Inferior parietal cortex (tissue), 1 donor: ENCODE results near the gene NFU1.
A peak's percentile ranks its signal among the peaks of the same experiment; 100 is the strongest.
"Not testable (repeated sequence)": the region's sequence is repeated elsewhere in the genome, so short reads cannot be mapped to it uniquely, and the experiment has no call there.

Experiments
- DNase-seq: peaks from one replicate; pipeline ENCODE4 v3.0.0-alpha.2; 2016; ENCODE audit errors: extremely low spot score

The NFU1 gene

DNA sequence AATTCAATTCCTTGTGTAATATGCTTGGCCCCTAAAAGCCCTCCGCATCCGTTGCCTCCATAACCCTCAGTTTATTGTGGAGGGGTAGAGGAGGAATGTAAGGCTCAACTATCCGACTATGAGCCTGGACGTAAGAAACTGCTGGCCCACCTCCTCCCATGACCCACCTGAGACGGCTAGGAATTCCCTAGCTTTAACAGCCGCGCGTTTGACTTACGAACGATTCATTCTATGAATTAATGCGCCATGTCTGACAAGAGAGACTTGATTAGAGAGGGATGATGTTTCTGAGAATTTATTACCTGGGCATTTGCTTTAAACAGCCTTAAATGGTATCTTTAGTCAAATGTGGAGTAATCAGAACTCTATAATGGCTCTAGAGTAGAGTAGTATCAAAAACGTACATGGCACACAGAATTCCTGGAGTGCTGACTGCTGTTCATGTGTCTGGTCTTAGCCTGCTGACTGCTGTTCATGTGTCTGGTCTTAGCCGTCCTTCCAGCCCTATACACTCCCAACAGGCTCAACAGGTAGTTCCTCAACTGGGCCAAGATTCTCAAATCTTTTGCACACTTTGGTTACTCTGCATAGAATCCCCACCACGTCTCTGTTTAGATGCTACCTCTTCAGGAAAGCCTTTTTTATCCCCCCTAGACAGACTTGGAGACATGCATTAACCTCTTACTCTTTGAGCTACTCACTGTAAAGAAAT, 49.3 kb downstream of the NFU1 start:
- DNase-seq: no peak

DNA sequence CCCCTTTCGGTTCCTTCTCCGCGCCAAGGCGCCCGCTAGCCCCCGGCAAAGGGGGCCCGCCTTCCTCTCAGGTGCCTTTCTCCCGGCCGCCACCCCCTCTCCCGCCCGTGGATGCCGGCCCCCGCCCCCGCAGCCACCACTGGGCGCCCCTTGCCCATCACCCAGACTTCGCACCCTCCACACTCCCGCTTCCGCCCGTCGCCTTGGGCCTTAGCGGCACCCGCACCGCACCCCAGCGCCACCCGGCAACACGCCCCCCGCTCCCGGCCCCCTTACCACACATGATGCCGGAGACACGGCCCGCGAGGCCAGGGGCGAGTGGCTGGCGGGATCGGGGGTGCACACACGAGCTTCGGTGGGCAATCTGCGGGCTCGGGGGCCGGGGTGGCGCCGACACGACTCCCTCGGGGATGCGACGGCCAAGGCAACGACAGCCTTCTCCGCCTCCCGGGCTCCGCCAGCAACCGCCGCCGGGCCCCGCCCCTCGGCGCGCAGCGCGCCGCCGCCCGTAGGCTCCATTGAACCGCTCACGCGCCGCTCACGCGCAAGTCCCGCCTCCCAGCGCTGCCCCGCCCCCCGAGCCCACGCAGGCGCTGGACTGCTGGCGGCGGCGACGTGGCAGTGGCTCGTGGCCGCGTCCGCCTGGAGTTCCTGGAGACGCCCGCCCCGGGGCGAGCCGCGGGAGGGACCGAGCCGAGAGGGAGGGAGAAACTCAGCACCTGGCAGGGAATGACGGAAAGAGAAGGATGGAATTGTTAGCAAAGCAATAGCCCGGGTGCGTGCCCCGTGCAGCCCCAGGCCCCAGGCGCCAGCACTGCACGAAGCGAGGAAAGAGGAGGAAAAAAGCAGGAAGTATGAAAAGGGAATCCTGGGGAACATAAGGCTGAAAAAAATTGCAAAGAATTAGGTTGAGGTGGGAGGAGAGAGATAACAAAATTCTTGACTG, 50.2 kb downstream of the NFU1 start, which contains the start of gene GFPT1:
Gene GFPT1 (minus strand): TSS at position 439 of the 946 bp plus-strand sequence. CDS start 156 bp downstream, at position 283.
- peak; percentile 88 for DNase-seq

DNA sequence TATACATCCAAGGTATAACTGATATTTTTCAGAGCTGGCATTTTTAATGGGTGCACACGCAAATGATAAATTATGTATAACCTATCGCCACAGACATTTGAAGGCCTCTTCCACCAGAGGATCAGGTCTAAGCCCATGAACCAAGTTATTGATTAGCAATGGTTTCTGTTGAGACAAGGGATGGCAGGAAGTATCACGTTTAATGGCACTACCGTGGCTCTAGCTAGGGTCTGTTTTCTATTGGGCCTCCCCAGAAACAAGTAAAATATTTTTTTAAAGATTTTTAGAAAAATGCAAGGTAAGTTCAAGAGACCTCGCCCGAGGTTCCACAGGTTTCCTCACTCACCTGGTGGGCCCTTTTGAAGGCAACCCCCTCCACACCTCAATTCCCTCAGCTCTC, 50.9 kb downstream of the NFU1 start:
- no peak for DNase-seq

DNA sequence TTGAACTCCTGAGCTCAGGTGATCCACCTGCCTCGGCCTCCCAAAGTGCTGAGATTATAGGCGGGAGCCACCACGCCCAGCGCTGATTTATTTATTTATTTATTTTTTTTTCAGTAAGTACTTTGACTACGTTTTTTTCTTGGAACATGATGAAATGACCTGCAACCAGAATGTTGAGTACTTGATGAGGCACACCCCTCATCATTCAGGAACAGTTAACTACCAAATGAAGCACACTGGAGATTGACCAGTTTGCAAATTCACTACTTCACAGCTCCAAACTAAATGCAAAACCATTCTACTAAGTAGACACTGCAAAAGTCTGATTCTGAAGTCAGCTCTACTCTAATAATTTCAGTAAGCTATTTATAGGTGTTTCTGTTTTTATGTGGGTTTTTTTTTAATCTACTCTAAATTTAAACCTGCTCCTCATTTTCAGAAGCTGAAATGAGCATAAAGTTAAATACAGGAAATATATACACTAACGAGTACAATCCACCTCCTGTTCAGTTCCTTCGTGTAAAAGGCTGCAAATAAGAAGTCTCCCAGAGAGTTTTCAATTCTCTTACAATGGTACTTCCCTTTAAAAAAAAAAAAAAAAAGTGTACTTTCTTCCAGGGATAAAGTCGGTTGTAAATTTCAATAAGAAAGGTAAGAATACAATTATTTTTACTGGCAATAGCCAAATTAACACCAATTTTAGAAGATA, 51.6 kb downstream of the NFU1 start:
- DNase-seq: no peak

DNA sequence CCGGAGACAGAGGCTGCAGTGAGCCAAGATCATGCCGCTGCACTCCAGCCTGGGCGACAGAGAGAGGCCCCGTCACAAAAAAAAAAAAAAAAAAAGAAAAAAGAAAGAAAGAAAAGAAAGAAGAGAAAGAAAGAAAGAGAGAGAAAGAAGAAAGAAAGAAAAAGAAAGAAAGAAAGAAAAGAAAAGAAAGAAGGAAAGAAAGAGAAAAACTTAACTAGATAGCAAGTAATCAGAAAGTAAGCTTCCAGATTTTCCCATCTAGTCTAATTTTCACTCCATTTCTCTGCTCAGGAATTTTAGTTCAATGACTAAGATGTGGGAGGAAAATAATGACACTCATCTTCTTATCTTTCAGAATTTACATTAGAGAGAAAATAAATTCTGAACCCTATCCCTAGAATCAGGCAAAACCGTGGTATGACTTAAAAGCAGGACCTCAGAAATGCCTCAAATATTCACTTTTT, 52.6 kb downstream of the NFU1 start:
- no peak for DNase-seq

DNA sequence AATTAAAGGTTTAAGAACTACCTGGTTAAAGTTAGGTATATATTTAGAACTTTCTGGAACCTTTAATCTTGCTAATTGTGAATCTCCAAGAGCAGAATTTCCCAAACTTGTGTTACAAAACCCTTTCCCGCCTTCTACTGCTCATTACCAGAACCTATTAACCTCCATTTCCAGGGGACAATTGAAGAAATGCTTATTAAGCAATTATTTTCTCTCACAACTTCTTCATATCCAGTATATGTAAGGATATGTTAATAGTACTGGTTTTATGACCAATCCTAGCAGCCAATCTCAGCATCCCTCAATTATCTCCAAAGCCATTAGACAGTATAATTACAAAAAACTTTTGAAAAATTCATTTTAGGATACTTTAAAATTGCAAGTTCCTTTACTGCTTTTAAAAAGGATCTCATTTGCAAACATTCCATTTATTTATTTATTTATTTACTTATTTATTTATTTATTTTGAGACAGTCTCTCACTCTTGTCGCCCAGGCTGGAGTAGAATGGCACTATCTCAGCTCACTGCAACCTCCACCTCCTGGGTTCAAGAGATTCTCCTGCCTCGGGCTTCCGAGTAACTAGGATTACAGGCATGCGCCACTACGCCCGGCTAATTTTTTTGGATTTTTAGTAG, 53.9 kb downstream of the NFU1 start:
- DNase-seq: no peak

DNA sequence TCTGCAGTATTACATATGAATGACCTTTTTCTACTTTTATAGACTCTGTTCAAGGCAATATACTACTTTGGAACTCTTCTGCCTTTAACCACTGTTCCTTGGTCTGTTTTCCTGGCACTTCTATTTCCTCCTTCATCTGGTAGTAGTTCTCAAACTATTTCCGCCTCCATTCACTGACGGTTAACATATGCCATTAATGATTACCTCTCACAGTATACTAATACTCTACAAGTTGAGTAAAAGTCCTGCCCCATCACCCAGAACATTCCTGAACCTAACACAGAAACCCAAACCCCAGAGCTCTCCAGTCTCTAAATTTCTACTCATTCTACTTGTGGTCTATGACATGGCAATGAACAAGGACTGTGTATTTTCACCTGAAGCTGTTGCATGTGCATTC, 54.7 kb downstream of the NFU1 start:
- DNase-seq: no peak

DNA sequence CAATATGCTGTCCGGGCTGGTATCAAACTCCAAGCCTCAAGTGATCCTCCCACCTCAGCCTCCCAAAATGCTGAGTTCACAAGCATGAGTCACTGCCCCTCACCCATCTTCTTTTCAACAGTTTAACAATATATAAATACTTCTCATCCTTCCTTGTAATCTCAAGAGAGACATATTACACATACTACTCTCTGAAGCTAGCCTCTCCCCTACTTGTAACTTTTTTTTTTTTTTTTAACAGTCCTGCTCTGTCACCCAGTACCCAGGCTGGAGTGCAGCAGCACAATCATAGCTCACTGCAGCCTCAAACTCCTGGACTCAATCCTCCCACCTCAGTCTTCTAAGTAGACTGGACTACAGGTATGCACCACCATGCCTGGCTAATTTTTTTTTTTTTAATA, 55.9 kb downstream of the NFU1 start:
- no peak for DNase-seq

DNA sequence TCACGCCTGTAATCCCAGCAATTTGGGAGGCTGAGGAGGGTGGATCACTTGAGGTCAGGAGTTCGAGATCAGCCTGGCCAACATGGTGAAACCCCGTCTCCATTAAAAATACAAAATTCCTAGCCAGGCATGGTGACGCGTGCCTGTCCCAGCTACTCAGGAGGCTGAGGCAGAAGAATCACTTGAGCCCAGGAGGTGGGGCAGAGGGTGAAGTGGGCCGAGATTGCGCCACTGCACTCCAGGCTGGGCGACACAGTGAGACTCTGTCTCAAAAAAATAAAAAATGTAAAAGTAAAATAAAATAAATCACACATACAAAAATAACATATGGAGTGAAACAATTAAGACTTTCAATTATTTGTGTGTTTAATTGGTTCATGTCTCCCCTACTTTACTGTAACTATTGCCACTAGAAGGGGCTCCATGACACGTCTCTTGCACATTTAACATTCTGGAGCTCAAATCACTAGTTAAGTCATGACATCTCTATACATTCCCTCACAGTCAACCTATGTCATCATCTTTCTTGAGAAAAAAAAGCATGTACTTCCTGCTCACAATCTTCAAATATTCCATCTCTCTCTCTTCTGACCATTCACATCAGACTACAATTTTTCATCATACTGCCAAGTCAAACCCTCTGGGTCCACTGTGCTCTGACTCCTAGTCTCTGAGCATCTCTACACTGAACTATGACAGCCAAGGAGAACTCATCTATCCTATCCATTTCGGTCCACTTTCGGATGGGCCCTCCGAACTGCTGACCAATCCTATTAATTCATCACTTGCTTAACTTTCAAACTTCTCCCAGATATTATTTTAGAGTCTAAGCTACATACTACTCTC, 56.9 kb downstream of the NFU1 start:
- no peak for DNase-seq

DNA sequence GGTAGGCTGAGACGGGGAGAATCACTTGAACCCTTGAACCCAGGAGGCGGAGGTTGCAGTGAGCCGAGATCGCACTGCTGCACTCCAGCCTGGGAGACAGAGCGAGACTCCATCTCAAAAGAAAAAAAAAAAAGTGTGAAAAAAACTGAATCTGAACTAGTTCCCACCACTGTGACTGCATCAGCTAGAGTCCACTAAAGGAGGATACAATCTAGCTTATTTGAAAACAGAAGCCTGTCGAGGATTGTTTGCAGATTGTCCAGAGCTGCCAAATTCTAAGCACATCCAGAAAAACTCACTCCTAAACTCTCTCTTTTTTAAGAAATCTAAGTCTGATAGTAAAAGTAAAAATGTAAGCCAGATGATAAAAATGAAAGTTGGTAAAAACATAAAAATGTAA, 60.8 kb downstream of the NFU1 start:
- no peak for DNase-seq

DNA sequence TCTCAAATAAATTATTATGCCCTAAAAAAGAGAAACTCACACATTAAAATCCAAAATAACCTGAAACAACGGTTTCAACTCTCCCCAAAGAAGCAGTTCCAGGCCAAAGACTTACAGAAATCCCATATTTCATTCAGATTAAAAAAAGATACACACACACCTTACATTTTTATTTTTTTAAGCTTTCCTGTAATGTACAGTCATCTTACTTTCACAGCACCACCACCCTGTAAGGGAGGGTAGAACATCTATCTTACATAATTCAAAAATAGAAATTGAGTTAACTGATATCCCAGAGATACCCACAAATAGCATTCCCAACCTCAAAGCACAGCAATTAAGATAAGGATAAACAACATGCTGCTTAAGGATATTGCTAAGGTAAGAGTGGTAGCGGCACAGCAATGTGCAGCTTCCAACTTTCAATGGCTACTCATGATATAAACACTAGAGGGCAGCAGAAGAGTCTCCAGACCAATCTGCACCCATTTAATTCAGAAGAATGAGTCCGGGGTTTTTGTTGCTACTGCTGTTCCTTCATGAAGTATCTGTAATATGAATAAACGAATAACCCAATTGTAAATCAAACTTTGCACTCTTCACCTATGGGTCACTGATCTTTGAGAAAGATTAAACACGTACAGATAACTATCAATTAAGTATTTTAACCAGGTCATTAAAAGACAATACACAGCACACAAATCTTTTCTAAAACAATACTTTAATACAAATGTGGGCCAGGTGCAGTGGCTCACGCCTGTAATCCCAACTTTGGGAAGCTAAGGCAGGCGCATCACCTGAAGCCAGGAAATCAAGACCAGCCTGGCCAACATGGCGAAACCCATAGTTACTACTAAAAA, 61.5 kb downstream of the NFU1 start:
- DNase-seq: peak; percentile 66

DNA sequence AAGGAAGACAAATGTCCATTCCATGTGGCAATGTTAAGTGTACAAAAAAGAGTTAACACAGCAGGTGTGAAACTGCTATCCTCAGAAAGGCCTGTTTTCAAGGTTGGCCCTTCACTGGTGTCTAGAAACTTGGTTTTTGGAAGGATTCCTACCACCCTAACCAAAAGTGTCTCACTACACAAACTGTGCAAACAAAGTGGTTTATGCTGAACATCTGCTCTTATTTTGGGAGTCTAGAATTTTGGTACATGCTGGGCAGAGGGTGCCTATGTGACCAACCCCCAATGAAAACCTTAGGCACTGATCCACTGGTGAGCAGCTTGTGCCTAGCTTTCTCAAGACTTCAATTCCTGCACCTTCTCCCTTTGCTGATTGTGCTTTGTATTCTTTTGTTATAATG, 64.5 kb downstream of the NFU1 start:
- DNase-seq: no peak

DNA sequence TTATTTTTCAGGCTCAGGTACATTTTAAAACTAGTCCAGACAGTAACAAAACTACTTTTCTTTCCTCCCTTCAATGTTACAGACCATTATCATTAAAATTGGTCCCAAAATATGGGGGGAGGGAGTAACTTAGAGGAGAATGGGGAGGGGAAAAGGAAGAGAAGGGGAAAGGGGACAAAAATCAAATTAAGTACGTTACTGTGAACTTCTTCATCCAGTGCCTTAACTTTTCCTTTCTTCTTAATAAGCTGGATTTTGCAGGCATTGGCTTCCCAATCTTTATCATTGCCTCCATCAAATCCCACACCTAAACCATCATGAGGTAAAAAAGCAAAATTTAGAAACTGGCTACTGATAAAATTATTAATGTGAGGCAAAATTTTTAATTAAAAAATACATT, 67.4 kb downstream of the NFU1 start:
- DNase-seq: no peak

DNA sequence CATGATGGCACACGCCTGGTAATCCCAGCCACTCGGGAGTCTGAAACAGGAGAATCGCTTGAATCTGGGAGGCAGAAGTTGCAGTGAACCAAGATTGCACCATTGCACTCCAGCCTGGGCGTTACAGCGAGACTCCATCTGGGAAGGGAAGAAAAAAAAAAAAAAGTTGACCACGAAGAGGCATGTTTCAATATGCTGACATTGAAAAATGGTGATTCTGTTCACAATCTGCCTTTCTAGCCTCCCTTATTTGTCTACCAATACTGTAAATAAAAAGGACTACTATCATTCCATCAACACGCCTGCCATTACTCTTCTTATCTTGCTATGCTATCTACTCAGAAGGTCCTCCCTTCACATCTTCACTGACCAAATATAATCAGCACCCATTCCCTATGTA, 68.6 kb downstream of the NFU1 start:
- no peak for DNase-seq

DNA sequence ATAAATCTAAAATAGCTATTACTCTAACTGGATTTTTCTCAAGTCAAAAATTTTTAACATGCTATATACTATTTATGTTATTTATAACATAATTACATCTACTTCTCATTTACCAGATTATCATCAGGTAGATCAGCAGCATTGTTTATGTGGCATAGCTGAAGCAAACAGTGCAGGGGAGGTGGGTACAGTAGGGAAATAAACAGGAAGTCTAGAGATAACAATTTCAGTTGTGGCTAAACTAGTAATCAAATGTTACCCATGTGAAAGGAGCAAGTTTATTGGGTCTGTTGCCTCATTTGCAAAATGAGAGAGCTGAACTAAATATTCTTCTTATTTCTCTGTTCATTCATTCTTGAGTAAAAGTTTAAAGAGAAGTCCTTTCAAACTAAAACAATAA, 77.9 kb downstream of the NFU1 start:
- no peak for DNase-seq

DNA sequence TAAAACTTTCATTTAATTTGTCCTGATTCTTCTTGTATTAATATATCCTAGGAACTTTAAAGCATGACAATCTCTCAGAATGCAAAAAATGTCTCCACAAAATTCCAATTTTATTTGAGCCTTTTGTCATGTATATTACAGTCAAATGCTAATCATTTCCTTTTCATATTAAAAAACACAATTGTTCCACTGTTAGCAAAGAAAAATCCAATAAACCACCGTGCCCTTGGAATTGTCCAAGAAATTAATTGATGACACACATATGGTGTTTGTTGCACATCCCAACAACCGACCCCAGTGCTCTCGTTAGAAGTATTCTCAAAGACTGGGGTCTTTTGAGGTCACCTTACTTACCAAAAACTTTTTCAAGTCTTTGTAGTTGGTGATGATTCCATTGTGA, 78.3 kb downstream of the NFU1 start:
- no peak for DNase-seq

DNA sequence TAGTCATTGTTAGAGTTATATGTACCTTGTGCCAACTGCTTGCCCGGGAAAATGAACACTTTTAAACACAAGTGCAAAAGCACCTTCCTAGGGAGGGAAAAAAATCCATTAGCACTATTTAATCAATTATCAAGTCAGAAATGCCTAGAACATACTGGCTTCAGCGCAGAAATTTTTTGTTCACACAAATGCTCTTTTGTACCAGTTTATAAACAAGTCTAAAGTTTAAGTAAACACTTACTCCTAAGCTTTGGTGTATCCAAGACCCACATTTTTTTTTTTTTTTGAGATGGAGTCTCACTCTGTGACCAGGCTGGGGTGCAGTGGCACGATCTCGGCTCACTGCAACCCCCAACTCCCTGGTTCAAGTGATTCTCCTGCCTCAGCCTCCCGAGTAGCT, 80.8 kb downstream of the NFU1 start:
- no peak for DNase-seq

DNA sequence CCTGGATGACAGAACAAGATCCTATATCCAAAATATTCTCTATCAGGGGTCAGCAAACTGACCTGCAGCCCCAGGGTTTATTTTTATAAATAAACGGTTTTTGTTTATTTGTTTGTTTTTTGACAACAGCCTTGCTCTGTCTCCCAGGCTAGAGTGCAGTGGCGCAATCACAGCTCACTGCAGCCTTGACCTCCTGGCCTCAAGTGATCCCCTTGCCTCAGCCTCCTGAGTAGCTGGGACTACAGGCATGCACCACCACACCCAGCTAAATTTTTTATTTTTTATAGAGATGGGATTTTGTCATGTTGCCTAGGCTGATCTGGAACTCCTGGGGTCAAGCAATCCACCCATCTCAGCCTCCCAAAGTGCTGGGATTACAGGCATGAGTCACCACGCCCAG, 82.3 kb downstream of the NFU1 start:
- not testable (repeated sequence) for DNase-seq

DNA sequence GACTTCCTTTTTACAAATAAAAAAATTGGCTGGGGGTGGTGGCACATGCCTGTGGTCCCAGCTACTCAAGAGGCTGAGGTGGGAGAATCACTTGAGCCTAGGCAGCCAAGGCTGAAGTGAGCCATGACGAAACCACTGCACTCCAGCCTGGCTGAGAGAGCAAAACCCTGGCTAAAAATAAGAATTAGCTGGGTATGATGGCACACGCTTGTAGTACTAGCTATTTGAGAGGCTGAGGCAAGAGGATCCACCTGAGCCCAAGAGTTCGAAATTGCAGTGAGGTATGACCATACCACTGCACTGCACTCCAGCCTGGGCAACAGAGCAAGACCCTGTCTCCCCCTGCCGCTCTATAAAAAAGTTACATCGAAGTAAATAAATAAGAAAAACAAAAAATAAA, 83.9 kb downstream of the NFU1 start:
- DNase-seq: no peak

DNA sequence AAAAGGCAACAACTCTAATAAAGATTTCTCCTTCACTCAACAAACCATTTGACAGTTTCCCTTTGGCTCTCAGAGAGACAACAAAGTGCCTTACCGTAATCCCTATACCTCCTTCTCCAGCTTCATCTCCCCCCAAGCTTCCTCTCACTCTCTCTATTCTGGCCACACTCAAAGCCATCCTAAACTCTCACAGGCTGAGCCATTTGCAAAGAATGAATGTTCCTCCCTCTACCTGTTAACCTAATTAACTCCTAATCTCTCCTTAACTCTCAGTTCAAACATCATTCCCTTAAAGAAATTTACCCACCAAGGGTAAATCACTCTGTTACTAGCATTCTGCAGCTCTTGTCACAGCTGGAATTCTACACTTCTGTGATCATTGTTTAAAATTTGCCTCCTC, 88.5 kb downstream of the NFU1 start:
- DNase-seq: no peak
